WTC11 (cell line): Measurements from ENCODE around the gene CFAP91. TPM values are rescaled to one million over a fixed set of nuclear protein-coding genes. Genes with fewer than 3 reads are reported as not detected.
A peak's percentile ranks its signal among the peaks of the same experiment; 100 is the strongest.

Experiments used
- ATAC-seq: fragments of 200-7000 bp; cut with Tn5 transposase; 2 replicates; pipeline ENCODE4 v1.10.0; 2021; ENCODE audit warnings: mild to moderate bottlenecking, moderate library complexity
- CTCF ChIA-PET: fragments of 300-600 bp; sonication (Branson Sonifier 250); formaldehyde crosslinking; loops from one replicate; lab custom pipeline; 2021; ENCODE audit warnings: antibody characterized with exemption; lab: Charles Lee
- POLR2A ChIA-PET: fragments of 350-600 bp; sonication (Branson Sonifier 250); formaldehyde crosslinking; loops from one replicate; lab custom pipeline; 2021; ENCODE audit warnings: antibody characterized with exemption; lab: Charles Lee
- DNase-seq: peaks from one replicate; pipeline ENCODE4 v3.0.0; 2021; ENCODE audit warnings: low spot score
- H3K27ac Mint-ChIP-seq: 2 replicates; pipeline ENCODE4 v1.8.0; 2021; ENCODE audit warnings: mixed read lengths
- H3K27me3 Mint-ChIP-seq: 2 replicates; pipeline ENCODE4 v1.8.0; 2021; ENCODE audit warnings: low read depth, mild to moderate bottlenecking, moderate library complexity, mixed read lengths
- H3K36me3 Mint-ChIP-seq: 2 replicates; pipeline ENCODE4 v1.8.0; 2021; ENCODE audit warnings: mixed read lengths
- H3K4me1 Mint-ChIP-seq: 2 replicates; pipeline ENCODE4 v1.8.0; 2022; ENCODE audit warnings: mixed read lengths
- H3K4me3 Mint-ChIP-seq: 2 replicates; pipeline ENCODE4 v1.8.0; 2021; ENCODE audit warnings: mild to moderate bottlenecking, moderate library complexity, mixed read lengths
- H3K9me3 Mint-ChIP-seq: 2 replicates; pipeline ENCODE4 v1.8.0; 2021; ENCODE audit warnings: mixed read lengths
- ATF2 ChIP-seq: sonication (generic); formaldehyde crosslinking; IDR thresholded peaks from 2 replicates; pipeline ENCODE4 v1.8.1; 2022; ENCODE audit warnings: low read depth, missing genetic modification reagents, borderline replicate concordance
- ATF6 ChIP-seq: sonication (generic); formaldehyde crosslinking; IDR thresholded peaks from 2 replicates; pipeline ENCODE4 v1.8.1; 2023; ENCODE audit warnings: mild to moderate bottlenecking, missing genetic modification reagents
- CREB1 ChIP-seq: sonication (generic); formaldehyde crosslinking; IDR thresholded peaks from 2 replicates; pipeline ENCODE4 v1.8.0; 2023; ENCODE audit warnings: mild to moderate bottlenecking, missing genetic modification reagents
- EMX1 ChIP-seq: fragments of 250-450 bp; sonication (Bioruptor Pico); IDR thresholded peaks from 2 replicates; pipeline ENCODE4 v1.8.0; 2021; ENCODE audit warnings: mild to moderate bottlenecking
- HMGA2 ChIP-seq: fragments of 250-450 bp; sonication (Bioruptor Pico); IDR thresholded peaks from 2 replicates; pipeline ENCODE4 v1.4.0; 2021; ENCODE audit warnings: mild to moderate bottlenecking, moderate library complexity
- HMGXB4 ChIP-seq: sonication (generic); formaldehyde crosslinking; IDR thresholded peaks from 2 replicates; pipeline ENCODE4 v1.8.1; 2023; ENCODE audit warnings: mild to moderate bottlenecking, moderate library complexity, missing genetic modification reagents
- MXD4 ChIP-seq: fragments of 250-450 bp; sonication (Bioruptor Pico); IDR thresholded peaks from 2 replicates; pipeline ENCODE4 v1.8.0; 2021; ENCODE audit warnings: mild to moderate bottlenecking, moderate library complexity, borderline replicate concordance
- NR2C2 ChIP-seq: sonication (generic); formaldehyde crosslinking; IDR thresholded peaks from 2 replicates; pipeline ENCODE4 v1.8.0; 2022; ENCODE audit warnings: mild to moderate bottlenecking, missing genetic modification reagents
- OVOL2 ChIP-seq: fragments of 250-450 bp; sonication (Bioruptor Pico); IDR thresholded peaks from 2 replicates; pipeline ENCODE4 v1.9.0; 2021; ENCODE audit warnings: mild to moderate bottlenecking, borderline replicate concordance
- STAT6 ChIP-seq: sonication (generic); formaldehyde crosslinking; conservative IDR thresholded peaks from 2 replicates; pipeline ENCODE4 v1.8.1; 2023; ENCODE audit warnings: mild to moderate bottlenecking, low read depth, missing genetic modification reagents, moderate library complexity
- TEAD1 ChIP-seq: sonication (generic); formaldehyde crosslinking; IDR thresholded peaks from 2 replicates; pipeline ENCODE4 v1.8.0; 2022; ENCODE audit warnings: mild to moderate bottlenecking, missing genetic modification reagents
- ZNF138 ChIP-seq: sonication (generic); formaldehyde crosslinking; conservative IDR thresholded peaks from 2 replicates; pipeline ENCODE4 v1.8.1; 2022; ENCODE audit warnings: mild to moderate bottlenecking, moderate library complexity, missing genetic modification reagents
- ZNF281 ChIP-seq: sonication (generic); formaldehyde crosslinking; IDR thresholded peaks from 2 replicates; pipeline ENCODE4 v1.8.0; 2023; ENCODE audit warnings: mild to moderate bottlenecking, missing genetic modification reagents
- ZNF317 ChIP-seq: sonication (generic); formaldehyde crosslinking; IDR thresholded peaks from 2 replicates; pipeline ENCODE4 v1.8.1; 2023; ENCODE audit warnings: low read depth, mild to moderate bottlenecking, moderate library complexity, missing genetic modification reagents, borderline replicate concordance
- total RNA-seq: library from RNA; stranded (reverse); gene quantifications from 3 replicates; pipeline ENCODE4 v1.2.3, GENCODE V29; 2021

CFAP91 gene
- total RNA-seq, 1 experiment from 2014 or later: 3.5 TPM

GRCh38 chr3:119700269-119700919, 2.4 kb upstream of the CFAP91 start (continued):
- no peak for TF ChIP-seq NR2C2
- TF ChIP-seq EMX1: no peak

- no peak for ATAC-seq
Observed at GRCh38 chr3:119700920-119701734, 1.7 kb upstream of the CFAP91 start.

GRCh38 chr3:119703820-119704531, 1.2 kb downstream of the CFAP91 start:
- H3K4me3 Mint-ChIP-seq: peak overlapping the region; percentile 69
- H3K4me1 Mint-ChIP-seq: peaks cover 13% of the 10 kb centered on the region
- CTCF ChIA-PET: interaction anchor here (0.7 kb wide), 1 partner anchor 9 kb away, joined by 3 read pairs; no protein-coding TSS in a partner anchor
- DNase-seq (no peak), ATAC-seq (no peak)
- H3K36me3 Mint-ChIP-seq: no peaks in the 10 kb centered on the region
- POLR2A ChIA-PET: no interaction called here
- TF ChIP-seq TEAD1 (no peak), HMGXB4 (CRISPR knock-in tag) (no peak)
- H3K9me3 Mint-ChIP-seq: peaks cover 3% of the 10 kb centered on the region; the same call in 1 of the 2 replicates
- H3K27me3 Mint-ChIP-seq: peaks cover 33% of the 10 kb centered on the region
- no peak overlapping the region for H3K27ac Mint-ChIP-seq

More at GRCh38 chr3:119700920-119701734, 1.7 kb upstream of the CFAP91 start:
- ChIA-PET CTCF (interaction anchor here (1.1 kb wide), 1 partner anchor 11 kb away, joined by 3 read pairs; no protein-coding TSS in a partner anchor), POLR2A (no interaction called here)
- H3K27ac Mint-ChIP-seq: no peak overlapping the region
- no peak overlapping the region for H3K4me3 Mint-ChIP-seq
- H3K4me1 Mint-ChIP-seq: peaks cover 13% of the 10 kb centered on the region
- H3K36me3 Mint-ChIP-seq: no peaks in the 10 kb centered on the region
- peaks cover 3% of the 10 kb centered on the region; the same call in 1 of the 2 replicates for H3K9me3 Mint-ChIP-seq
- TF ChIP-seq ZNF317: no peak
- no peak for TF ChIP-seq ZNF281 (CRISPR knock-in tag)
- no peak for TF ChIP-seq MXD4 (CRISPR knock-in tag)
- peaks cover 48% of the 10 kb centered on the region for H3K27me3 Mint-ChIP-seq
- no peak for DNase-seq

GRCh38 chr3:119715105-119715504, 12.3 kb downstream of the CFAP91 start:
- no peaks in the 10 kb centered on the region for H3K36me3 Mint-ChIP-seq
- H3K9me3 Mint-ChIP-seq: no peaks in the 10 kb centered on the region
- no peaks in the 10 kb centered on the region for H3K4me1 Mint-ChIP-seq
- CTCF ChIA-PET: no interaction called here
- H3K27ac Mint-ChIP-seq: peak overlapping the region; percentile 60; the same call in 1 of the 2 replicates
- H3K4me3 Mint-ChIP-seq: no peak overlapping the region
- DNase-seq (no peak), ATAC-seq (no peak)
- POLR2A ChIA-PET: no interaction called here
- H3K27me3 Mint-ChIP-seq: no peaks in the 10 kb centered on the region
- TF ChIP-seq OVOL2 (CRISPR knock-in tag) (no peak), CREB1 (no peak), HMGA2 (CRISPR knock-in tag) (no peak), ZNF138 (CRISPR knock-in tag) (no peak), EMX1 (no peak), STAT6 (CRISPR knock-in tag) (no peak), ATF6 (CRISPR knock-in tag) (no peak), ATF2 (CRISPR knock-in tag) (no peak)
